ENCODE data around the gene DSC2. TPM values are rescaled to one million over a fixed set of nuclear protein-coding genes. Genes with fewer than 3 reads are reported as not detected.

DSC2 gene
- total and polyA plus RNA-seq, 2 of the 8 experiments (the other 6 are each of a cell fraction or from before 2014, with no cell fraction given), result 4.6 to 39.7 TPM

- TF ChIP-seq CHD7 (IDR thresholded peaks at IDR 0.05; ENCODE audit: insufficient replicate concordance, low read length) (no peak), RNF2 (IDR thresholded peaks at IDR 0.05; ENCODE audit: borderline replicate concordance, low read depth, low read length, missing control alignments, poor library complexity, severe bottlenecking) (no peak), SP2 (IDR thresholded peaks at IDR 0.05; ENCODE audit: low read length) (no peak), POU5F1 (IDR thresholded peaks at IDR 0.05; ENCODE audit: low read depth, low read length) (no peak), NRF1 (IDR thresholded peaks at IDR 0.05; ENCODE audit: low read depth, low read length) (no peak), BACH1 (IDR thresholded peaks at IDR 0.05; ENCODE audit: low read length) (no peak), TBP (IDR thresholded peaks at IDR 0.05; ENCODE audit: low read depth, low read length) (peak; percentile 55; the same call in 1 of the 2 replicates), HDAC6 (IDR thresholded peaks at IDR 0.05; ENCODE audit: low read depth, low read length) (no peak), TCF12 (IDR thresholded peaks at IDR 0.05; ENCODE audit: low read depth, low read length) (no peak), SP4 (IDR thresholded peaks at IDR 0.05; ENCODE audit: low read length) (no peak), KDM1A (IDR thresholded peaks at IDR 0.05; ENCODE audit: borderline replicate concordance, low read length) (no peak)
Measured at GRCh38 chr18:31042406-31043181, 59.6 kb downstream of the DSC2 start, which contains the start of gene DSC3 (continued).

Measured in H1 (cell line).